Urinary bladder (tissue), 4 donors: Measurements from ENCODE around the gene PTPRCAP. TPM values are rescaled to one million over a fixed set of nuclear protein-coding genes. Genes with fewer than 3 reads are reported as not detected.
"Not testable (repeated sequence)": the region's sequence is repeated elsewhere in the genome, so short reads cannot be mapped to it uniquely, and the experiment has no call there.

Source experiments
- DNase-seq: peaks from one replicate; pipeline ENCODE4 v3.0.0-alpha.2; 2015; ENCODE audit errors: extremely low spot score
- H3K27ac ChIP-seq: one replicate; pipeline ENCODE4 v1.5.1; 2013; ENCODE audit warnings: low read depth, mild to moderate bottlenecking, moderate library complexity
- H3K36me3 ChIP-seq: one replicate; pipeline ENCODE4 v1.6.1; 2013; ENCODE audit warnings: mild to moderate bottlenecking, moderate library complexity; ENCODE audit not compliant: insufficient read depth
- H3K4me1 ChIP-seq: one replicate; pipeline ENCODE4 v1.6.1; 2013; ENCODE audit warnings: mild to moderate bottlenecking, moderate library complexity; ENCODE audit not compliant: insufficient read depth
- H3K4me3 ChIP-seq: one replicate; pipeline ENCODE4 v1.5.1; 2013; ENCODE audit warnings: low read depth, low read length
- WGBS: extraction: QIAGEN DNeasy Blood & Tissue Kit; methylation state at CpG from one replicate; pipeline ENCODE4 v1.1.7; 2013; 5-methylcytosine and 5-hydroxymethylcytosine counted together
- polyA plus RNA-seq: library from polyadenylated mRNA; stranded (reverse); fragments of 200-250 nt; gene quantifications from one replicate; pipeline ENCODE4 v1.2.3, GENCODE V29; 2013
- total RNA-seq: library from RNA; depleted of rRNA; stranded (reverse); fragments of >200 nt; gene quantifications from one replicate; pipeline ENCODE4 v1.2.3, GENCODE V29; 2014
- donor health status: healthy with polysubstance abuse.
- donor health status: healthy.

PTPRCAP gene
- total RNA-seq (1.2 TPM), polyA plus RNA-seq (5.2 TPM)

GRCh38 chr11:67437082-67437808 is at the start of gene PTPRCAP:
TSS of gene PTPRCAP (minus strand) at chr11:67437682. CDS start at chr11:67437619, 63 bp downstream.
- Histone ChIP-seq H3K4me1 (no peaks in the 10 kb centered on the region), H3K27ac (no peak within 1 kb of the TSS), H3K4me3 (peak within 1 kb of the TSS; percentile 21), H3K36me3 (peaks cover 2% of the 10 kb centered on the region)
- no peak for DNase-seq
- 60% methylated on average over 24 of the region's 26 CpGs for WGBS

- no peak overlapping the region for H3K4me3 ChIP-seq
- no peaks in the 10 kb centered on the region for H3K4me1 ChIP-seq
- DNase-seq: no peak
- H3K27ac ChIP-seq: no peak overlapping the region
- no peaks in the 10 kb centered on the region for H3K36me3 ChIP-seq
- 88% methylated on average over 20 of the region's 20 CpGs for WGBS
Measured at GRCh38 chr11:67486481-67487195, 49.2 kb upstream of the PTPRCAP start.

- not testable (repeated sequence) for H3K36me3 ChIP-seq, DNase-seq, H3K4me1 ChIP-seq, H3K27ac ChIP-seq, H3K4me3 ChIP-seq
- WGBS: 80% methylated on average over 7 of the region's 7 CpGs
Measured at GRCh38 chr11:67485873-67486361, 48.4 kb upstream of the PTPRCAP start.

- Histone ChIP-seq H3K4me3 (no peak overlapping the region), H3K4me1 (no peaks in the 10 kb centered on the region), H3K36me3 (no peaks in the 10 kb centered on the region), H3K27ac (no peak overlapping the region)
- 70% methylated on average over 11 of the region's 11 CpGs for WGBS
- no peak for DNase-seq
Measured at GRCh38 chr11:67484847-67485311, 47.4 kb upstream of the PTPRCAP start.

- WGBS: 83% methylated on average over 16 of the region's 16 CpGs
- Histone ChIP-seq H3K4me3 (peak overlapping the region; percentile 32), H3K36me3 (no peaks in the 10 kb centered on the region), H3K27ac (no peak overlapping the region), H3K4me1 (no peaks in the 10 kb centered on the region)
- DNase-seq: no peak
Measured at GRCh38 chr11:67483831-67484665, 46.6 kb upstream of the PTPRCAP start.

- H3K36me3 ChIP-seq: no peaks in the 10 kb centered on the region
- DNase-seq: peak; percentile 98
- peak within 1 kb of the TSS; percentile 32 for H3K4me3 ChIP-seq
- H3K27ac ChIP-seq: peak within 1 kb of the TSS; percentile 65
- 8% methylated on average over 60 of the region's 60 CpGs for WGBS
- H3K4me1 ChIP-seq: no peaks in the 10 kb centered on the region
Measured at GRCh38 chr11:67482827-67483798, 45.6 kb upstream of the PTPRCAP start, which contains the start of gene AIP. TSS of gene AIP (plus strand) at chr11:67483026. CDS start at chr11:67483159, 133 bp downstream.

GRCh38 chr11:67482275-67482826 is 44.9 kb upstream of the PTPRCAP start:
- H3K4me3 ChIP-seq: peak overlapping the region; percentile 32
- 43% methylated on average over 19 of the region's 19 CpGs for WGBS
- peak overlapping the region; percentile 65 for H3K27ac ChIP-seq
- no peaks in the 10 kb centered on the region for H3K36me3 ChIP-seq
- DNase-seq: no peak
- H3K4me1 ChIP-seq: no peaks in the 10 kb centered on the region

GRCh38 chr11:67477344-67478050 is 40.0 kb upstream of the PTPRCAP start:
- WGBS: 84% methylated on average over 14 of the region's 16 CpGs
- H3K4me1 ChIP-seq, DNase-seq, H3K4me3 ChIP-seq, H3K27ac ChIP-seq, H3K36me3 ChIP-seq: not testable (repeated sequence)

- not testable (repeated sequence) for H3K4me3 ChIP-seq, DNase-seq, H3K36me3 ChIP-seq, H3K27ac ChIP-seq, H3K4me1 ChIP-seq
- WGBS: 85% methylated on average over 10 of the region's 10 CpGs
Measured at GRCh38 chr11:67476692-67477091, 39.2 kb upstream of the PTPRCAP start.

- Histone ChIP-seq H3K36me3 (no peaks in the 10 kb centered on the region), H3K4me3 (no peak overlapping the region), H3K4me1 (peaks cover 3% of the 10 kb centered on the region), H3K27ac (no peak overlapping the region)
- DNase-seq: no peak
- 67% methylated on average over 7 of the region's 7 CpGs for WGBS
Measured at GRCh38 chr11:67472882-67473281, 35.4 kb upstream of the PTPRCAP start.

- Histone ChIP-seq H3K27ac (no peak overlapping the region), H3K36me3 (no peaks in the 10 kb centered on the region), H3K4me1 (peaks cover 5% of the 10 kb centered on the region), H3K4me3 (no peak overlapping the region)
- WGBS: 82% methylated on average over 8 of the region's 8 CpGs
- no peak for DNase-seq
Measured at GRCh38 chr11:67470337-67471002, 33.0 kb upstream of the PTPRCAP start.
